Measurements from ENCODE around the gene DNAH11.

The DNAH11 gene

DNA sequence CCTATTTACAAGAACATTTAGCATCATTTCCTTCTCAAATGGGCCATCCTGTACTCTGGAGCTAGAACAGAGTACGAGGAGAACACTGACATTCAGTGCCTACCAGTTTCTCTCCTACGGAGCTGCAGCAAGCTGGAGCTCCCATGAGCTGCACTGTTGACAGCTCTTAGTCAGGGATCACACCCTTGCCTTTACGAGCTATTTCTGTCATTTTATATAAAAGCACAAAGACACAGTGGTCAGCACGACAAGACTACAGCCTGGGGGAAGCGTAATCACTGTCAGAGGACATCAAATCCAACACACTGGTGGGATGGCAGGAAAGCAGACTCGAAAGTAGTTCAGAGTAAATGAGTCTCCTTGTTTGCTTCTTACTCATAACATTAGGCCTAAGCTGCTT, 400.1 kb downstream of the DNAH11 start:
- DNase-seq, result no peak

DNA sequence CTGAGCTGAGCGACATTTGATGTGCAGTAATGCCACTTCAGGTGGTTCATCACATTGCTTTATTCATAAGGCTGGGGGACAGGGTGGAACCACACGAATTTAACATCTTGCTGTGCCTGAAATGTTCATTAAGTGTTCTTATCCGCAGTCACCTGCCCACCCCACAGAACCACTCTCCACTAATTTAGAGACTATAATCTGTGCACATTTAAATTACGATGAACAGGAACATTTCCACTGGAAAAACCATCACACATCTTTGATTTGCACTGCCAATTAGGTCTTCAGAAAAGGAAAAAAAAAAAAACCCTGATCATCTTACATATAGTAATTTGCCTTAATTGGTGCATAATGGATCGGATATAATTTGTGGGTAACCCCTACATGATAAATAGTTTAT, 400.6 kb downstream of the DNAH11 start:
- no peak for DNase-seq

DNA sequence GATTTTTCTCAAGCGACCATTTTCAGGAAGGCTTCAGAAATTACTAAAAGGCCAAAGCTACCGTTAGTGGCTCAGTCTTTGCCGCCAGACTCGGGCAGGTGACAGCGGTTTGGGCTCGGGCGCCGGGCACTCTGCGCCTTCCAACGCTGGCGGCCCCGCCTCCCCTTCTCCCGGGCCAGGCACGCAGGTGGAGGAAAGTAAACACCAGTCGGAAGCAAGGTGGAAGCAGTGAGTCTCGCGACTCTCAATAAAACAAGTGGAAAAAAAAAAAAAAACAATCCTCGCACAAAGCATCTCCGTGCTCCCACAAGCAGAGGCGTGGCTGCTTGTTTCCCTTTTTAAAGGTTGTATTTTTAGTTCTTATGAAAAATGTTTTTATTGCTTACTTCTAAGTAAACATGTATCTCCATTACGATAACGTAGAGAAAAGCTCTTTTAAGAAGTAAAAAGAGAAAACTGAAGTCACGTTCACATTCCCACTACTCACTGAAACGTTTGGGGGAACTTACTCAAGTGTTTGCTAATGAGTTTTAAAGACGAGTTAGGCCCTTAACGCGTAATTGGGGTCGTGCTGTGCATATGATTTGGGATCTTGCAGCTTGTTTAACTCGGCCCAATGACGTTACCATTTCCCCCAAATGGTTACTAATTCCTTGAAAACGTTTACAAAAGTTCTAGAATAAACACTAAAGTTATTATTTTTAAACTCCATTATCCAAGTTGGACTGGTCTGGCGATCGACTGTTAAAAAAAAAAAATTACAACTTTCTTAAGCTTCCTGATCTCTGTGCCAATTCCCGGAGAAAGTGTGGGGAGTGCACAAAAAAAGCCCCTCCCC, 402.0 kb downstream of the DNAH11 start:
- peak; percentile 39 for DNase-seq

DNA sequence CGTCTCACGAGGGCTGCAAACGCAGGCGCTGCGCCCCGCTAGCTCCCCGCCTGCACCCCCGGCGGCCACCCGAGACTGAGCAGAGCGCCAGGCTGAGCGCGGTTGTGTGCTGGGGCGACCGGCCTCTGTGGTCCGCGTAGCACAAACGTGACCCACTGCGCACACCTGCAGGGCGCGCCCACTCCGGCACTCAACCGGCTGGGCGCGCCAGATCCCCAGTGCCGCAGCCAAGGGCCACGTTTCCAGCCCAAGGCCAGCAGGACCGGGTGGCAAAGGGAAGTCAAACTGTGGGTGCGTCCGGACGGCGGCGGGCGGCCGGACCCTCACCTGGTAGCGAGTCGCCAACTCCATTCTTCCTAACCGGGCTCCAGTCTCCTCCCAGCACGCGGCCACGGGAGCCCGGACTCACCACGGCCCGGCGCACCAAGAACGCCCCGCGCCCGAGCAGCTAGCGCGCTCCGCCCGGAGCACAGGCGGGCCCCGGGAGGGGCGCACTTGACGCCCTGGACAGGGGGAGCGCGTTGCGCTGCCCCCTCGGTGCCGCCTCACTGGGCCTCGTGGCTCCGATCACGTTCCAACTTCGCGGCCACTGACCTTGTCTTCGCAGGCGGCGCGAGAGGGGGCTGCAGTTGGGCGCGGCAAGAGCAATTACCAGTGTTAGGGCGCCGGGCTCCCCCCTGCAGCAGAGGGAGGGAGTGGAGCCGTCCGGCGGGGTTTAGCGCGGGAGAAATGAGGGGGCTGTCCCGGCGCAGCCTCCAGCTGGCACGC, 402.8 kb downstream of the DNAH11 start, which contains the start of gene CDCA7L:
CDCA7L (minus strand) TSS at position 446 of the 768 bp plus-strand sequence; CDS start at position 351, 95 bp downstream.
- peak; percentile 76 for DNase-seq

DNA sequence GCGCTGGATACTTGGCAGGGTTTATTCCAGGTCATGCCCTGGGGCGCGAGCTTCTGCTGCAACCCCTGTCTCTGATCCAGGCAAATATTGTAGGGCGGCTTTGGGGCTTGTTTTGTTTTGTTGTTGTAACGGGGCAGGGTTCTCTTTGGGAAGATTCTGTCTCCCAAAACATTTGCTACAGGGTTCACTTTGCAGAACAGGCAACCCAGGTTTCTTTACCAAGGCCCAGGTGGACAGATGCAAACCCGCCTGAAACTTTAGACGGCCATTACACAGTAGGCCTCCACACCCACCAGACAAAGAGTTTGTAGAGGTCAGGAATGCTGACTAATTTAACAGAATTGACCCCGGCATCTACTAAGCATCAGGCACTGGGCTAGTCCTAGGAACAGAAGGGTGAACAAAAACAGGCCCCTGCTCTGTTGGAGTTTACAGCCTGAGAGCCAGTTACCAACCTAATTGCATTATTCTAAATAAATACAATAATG, 403.4 kb downstream of the DNAH11 start:
- no peak for DNase-seq

DNA sequence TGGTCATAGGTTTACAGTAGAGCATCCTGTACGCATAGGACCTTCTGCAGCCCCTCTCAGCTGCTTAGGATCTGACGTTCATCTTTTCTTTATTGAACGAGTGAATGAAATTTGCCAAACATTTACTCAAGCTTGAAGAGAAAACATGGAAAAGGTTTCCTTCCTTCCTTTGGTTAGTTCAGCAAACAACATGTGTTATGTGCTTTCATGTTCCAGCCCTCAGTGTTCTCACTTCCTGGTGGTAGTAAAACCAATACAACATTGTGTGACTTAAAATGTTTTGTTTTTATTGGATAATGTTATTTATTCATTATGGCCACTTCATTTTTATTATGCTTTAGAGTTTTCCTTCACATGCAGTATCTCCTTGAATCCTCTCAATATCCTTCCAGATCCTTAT, 404.2 kb downstream of the DNAH11 start:
- no peak for DNase-seq

DNA sequence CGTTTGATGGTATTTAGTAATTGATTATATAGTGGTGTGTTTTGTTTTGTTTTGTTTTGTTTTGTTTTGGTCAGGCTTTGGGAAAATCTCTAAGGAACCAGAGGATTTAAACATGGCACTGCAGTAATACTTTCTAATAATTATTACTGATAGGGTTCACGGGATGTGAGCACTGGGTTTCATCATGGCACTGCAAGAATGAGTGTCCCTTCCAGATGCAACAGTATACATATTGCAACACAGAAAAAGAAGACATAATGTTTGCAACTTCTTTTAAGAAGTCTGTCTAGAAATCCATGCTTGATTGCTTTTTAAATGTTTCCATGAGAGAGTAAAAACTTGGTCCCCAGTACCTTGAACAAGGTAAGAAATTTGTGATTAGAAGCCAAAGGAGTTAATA, 405.1 kb downstream of the DNAH11 start:
- no peak for DNase-seq

DNA sequence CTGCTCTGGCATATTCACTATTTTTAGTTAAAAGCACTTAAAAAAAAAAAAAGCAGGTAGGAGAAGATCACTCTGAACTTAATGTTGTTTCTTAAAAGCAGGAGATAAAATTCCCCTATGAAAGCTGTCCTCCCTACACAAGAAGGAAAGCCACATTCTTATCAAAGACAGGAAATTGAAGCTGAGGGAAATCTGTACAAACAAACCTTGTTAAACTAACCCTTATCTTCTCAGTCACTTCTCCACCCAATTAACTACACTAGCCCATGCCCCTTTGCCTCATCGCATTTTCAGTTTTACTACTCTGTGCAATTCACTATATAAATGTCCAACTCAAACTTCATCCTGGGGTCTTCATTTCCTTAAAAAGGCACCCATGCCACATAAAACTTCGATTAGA, 405.5 kb downstream of the DNAH11 start:
- no peak for DNase-seq

DNA sequence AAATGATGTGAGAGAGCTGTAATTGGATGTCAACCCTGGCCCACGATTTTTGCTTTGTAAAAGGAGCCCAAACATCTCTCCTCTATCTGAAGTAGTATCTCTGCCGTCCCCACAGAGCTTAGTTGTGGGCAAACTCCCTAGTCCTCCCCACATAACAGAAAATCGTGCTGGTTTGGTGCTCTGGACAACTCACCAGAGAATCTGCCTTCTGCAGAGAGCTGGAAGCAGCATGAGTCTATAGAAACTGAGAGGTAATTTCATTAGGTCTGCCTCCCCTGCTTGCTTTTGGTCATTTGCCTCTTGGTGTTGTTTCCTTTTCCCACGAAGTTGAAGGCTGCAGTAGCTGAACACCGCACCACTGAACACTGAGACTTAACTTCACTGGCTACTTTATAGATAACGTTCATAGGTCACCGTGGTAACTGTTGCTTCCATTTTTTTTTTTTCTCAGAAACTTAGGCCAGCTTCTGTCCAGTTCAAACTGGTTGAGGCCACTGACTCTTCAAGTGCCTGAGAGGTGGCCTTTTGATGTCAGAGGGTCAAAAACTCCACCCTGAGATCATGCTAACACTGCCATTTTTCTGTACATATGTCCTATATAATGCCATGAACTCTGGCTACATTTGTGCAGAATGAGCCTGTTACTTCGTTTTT, 406.2 kb downstream of the DNAH11 start:
- no peak for DNase-seq

Data from kidney glomerular epithelial cell (primary cell).